SK-N-SH (cell line): ENCODE data around the gene ZNF277. TPM values are rescaled to one million over a fixed set of nuclear protein-coding genes. Genes with fewer than 3 reads are reported as not detected.

Experiments used
- CTCF ChIA-PET: fragments of 300-600, 350-600 bp; formaldehyde crosslinking; extraction: SDS; loops from one replicate; lab custom pipeline; 2021; lab: Yijun Ruan, JAX
- POLR2A ChIA-PET: fragments of 350-600 bp; sonication (Branson Sonifier 250); formaldehyde crosslinking; extraction: SDS; loops from one replicate; lab custom pipeline; 2020; ENCODE audit warnings: antibody characterized with exemption, inconsistent platforms; lab: Yijun Ruan, JAX
- DNase-seq: peaks from one replicate; pipeline ENCODE4 v3.0.0; 2012
- H2AFZ ChIP-seq: fragments of 200-600 bp; sonication (generic); 2 replicates; pipeline ENCODE4 v1.8.1; 2016; ENCODE audit warnings: antibody characterized with exemption, mild to moderate bottlenecking, low read depth
- H3F3A ChIP-seq: fragments of 200-600 bp; sonication (generic); replicated peaks from 2 replicates; pipeline ENCODE3; 2016; ENCODE audit warnings: antibody characterized with exemption, mild to moderate bottlenecking; ENCODE audit not compliant: insufficient read depth
- H3K27ac ChIP-seq, 2 experiments: fragments of 200-500 bp in 1 of 2; fragments of 200-600 bp in 1 of 2; sonication (Bioruptor generic) in 1 of 2; sonication (generic), shearing (Covaris generic) in 1 of 2; 2 replicates each; pipeline versions ENCODE4 v1.5.1 to v1.6.1; 2014 to 2016; ENCODE audit warnings: low read depth in 2 of 2, inconsistent platforms in 1 of 2, low read length in 1 of 2, mild to moderate bottlenecking in 1 of 2, mixed read lengths in 1 of 2
- H3K27me3 ChIP-seq: fragments of 200-600 bp; sonication (generic), shearing (Covaris generic); 2 replicates; pipeline ENCODE4 v1.6.1; 2016; ENCODE audit warnings: mixed run types; ENCODE audit not compliant: insufficient read depth
- H3K36me3 ChIP-seq, 2 experiments: fragments of 200-500 bp in 1 of 2; fragments of 200-600 bp in 1 of 2; sonication (Bioruptor generic) in 1 of 2; sonication (generic) in 1 of 2; replicated peaks in 1 of 2; 2 replicates each; pipeline versions ENCODE3 to v1.5.1; 2014 to 2016; ENCODE audit warnings: low read length in 1 of 2, mild to moderate bottlenecking in 1 of 2; ENCODE audit not compliant: insufficient read depth in 2 of 2, control insufficient read depth in 1 of 2
- H3K4me1 ChIP-seq, 2 experiments: fragments of 200-500 bp in 1 of 2; fragments of 200-600 bp in 1 of 2; sonication (Bioruptor generic) in 1 of 2; sonication (generic), shearing (Covaris generic) in 1 of 2; 2 replicates each; pipeline versions ENCODE4 v1.5.1 to v1.6.1; 2014 to 2016; ENCODE audit warnings: low read depth in 1 of 2, low read length in 1 of 2, mixed run types in 1 of 2; ENCODE audit not compliant: insufficient read depth in 2 of 2, control insufficient read depth in 1 of 2
- H3K4me2 ChIP-seq: fragments of 200-600 bp; sonication (generic), shearing (Covaris generic); 2 replicates; pipeline ENCODE4 v1.6.1; 2017; ENCODE audit warnings: mixed run types
- H3K4me3 ChIP-seq, 2 experiments: fragments of 200-500 bp in 1 of 2; fragments of 200-600 bp in 1 of 2; sonication (Bioruptor generic) in 1 of 2; sonication (generic), shearing (Covaris generic) in 1 of 2; 2 replicates each; pipeline versions ENCODE4 v1.5.1 to v1.8.1; 2014 to 2016; ENCODE audit warnings: low read depth in 2 of 2, inconsistent platforms in 1 of 2, low read length in 1 of 2, mild to moderate bottlenecking in 1 of 2, mixed read lengths in 1 of 2, moderate library complexity in 1 of 2
- H3K79me2 ChIP-seq: fragments of 200-600 bp; sonication (generic); 2 replicates; pipeline ENCODE4 v1.8.1; 2017; ENCODE audit warnings: mild to moderate bottlenecking; ENCODE audit not compliant: insufficient read depth
- H3K9ac ChIP-seq: fragments of 200-600 bp; sonication (generic); 2 replicates; pipeline ENCODE4 v1.6.1; 2017; ENCODE audit warnings: mixed run types
- H3K9me2 ChIP-seq: fragments of 200-600 bp; sonication (generic); 2 replicates; pipeline ENCODE4 v1.6.1; 2017; ENCODE audit warnings: mixed run types
- H3K9me3 ChIP-seq: fragments of 200-600 bp; sonication (generic); 2 replicates; pipeline ENCODE4 v1.6.1; 2017; ENCODE audit warnings: mixed run types, mild to moderate bottlenecking, moderate library complexity
- H4K20me1 ChIP-seq: fragments of 200-600 bp; sonication (generic); 2 replicates; pipeline ENCODE4 v1.6.1; 2017; ENCODE audit warnings: mild to moderate bottlenecking, mixed run types; ENCODE audit not compliant: insufficient read depth
- CHD2 ChIP-seq: fragments of 150-350 bp; IDR thresholded peaks from 2 replicates; pipeline ENCODE4 v1.6.1; 2018; ENCODE audit warnings: low read length; ENCODE audit not compliant: partially characterized antibody
- ELF1 ChIP-seq: IDR thresholded peaks from 2 replicates; pipeline ENCODE4 v1.4.0; 2012
- EP300 ChIP-seq, 2 experiments: IDR thresholded peaks; 2 replicates each; pipeline versions ENCODE4 v1.4.0 to v1.6.1; 2012; ENCODE audit warnings: borderline replicate concordance in 1 of 2, low read depth in 1 of 2, low read length in 1 of 2
- EZH2phosphoT487 ChIP-seq: fragments of 200-600 bp; sonication (generic); IDR thresholded peaks from 2 replicates; pipeline ENCODE4 v1.6.1; 2017; ENCODE audit warnings: low read depth, mixed run types, mild to moderate bottlenecking, antibody characterized with exemption, moderate library complexity, borderline replicate concordance
- FOSL2 ChIP-seq: IDR thresholded peaks from 2 replicates; pipeline ENCODE4 v1.4.0; 2012; ENCODE audit warnings: low read depth, mild to moderate bottlenecking, moderate library complexity, borderline replicate concordance
- FOXJ3 ChIP-seq: sonication (generic); formaldehyde crosslinking; IDR thresholded peaks from 2 replicates; pipeline ENCODE4 v1.5.1; 2020; ENCODE audit warnings: mild to moderate bottlenecking, missing genetic modification reagents
- GABPA ChIP-seq: IDR thresholded peaks from 2 replicates; pipeline ENCODE4 v1.4.0; 2012; ENCODE audit warnings: low read depth, mild to moderate bottlenecking
- GATA2 ChIP-seq: sonication (generic); formaldehyde crosslinking; IDR thresholded peaks from 2 replicates; pipeline ENCODE4 v1.5.0; 2020; ENCODE audit warnings: mild to moderate bottlenecking, missing genetic modification reagents
- JUND ChIP-seq: IDR thresholded peaks from 2 replicates; pipeline ENCODE4 v1.4.0; 2012
- MEF2A ChIP-seq: IDR thresholded peaks from 2 replicates; pipeline ENCODE4 v1.4.0; 2012; ENCODE audit warnings: low read depth, borderline replicate concordance
- MXI1 ChIP-seq: IDR thresholded peaks from 2 replicates; pipeline ENCODE4 v1.6.1; 2012; ENCODE audit warnings: mild to moderate bottlenecking, low read depth, low read length, improper control_type of control experiment
- NFIC ChIP-seq: IDR thresholded peaks from 2 replicates; pipeline ENCODE4 v1.4.0; 2012; ENCODE audit warnings: borderline replicate concordance
- NRF1 ChIP-seq: IDR thresholded peaks from 2 replicates; pipeline ENCODE4 v1.6.1; 2012; ENCODE audit warnings: low read depth, mild to moderate bottlenecking, low read length
- POLR2AphosphoS5 ChIP-seq: IDR thresholded peaks from 2 replicates; pipeline ENCODE4 v1.6.1; 2012; ENCODE audit warnings: low read depth, low read length
- RAD21 ChIP-seq: IDR thresholded peaks from 2 replicates; pipeline ENCODE4 v1.6.1; 2012; ENCODE audit warnings: mild to moderate bottlenecking, low read length
- RCOR1 ChIP-seq: fragments of 150-350 bp; IDR thresholded peaks from 2 replicates; pipeline ENCODE4 v1.6.1; 2017; ENCODE audit warnings: antibody characterized with exemption, low read length
- RFX5 ChIP-seq: IDR thresholded peaks from 2 replicates; pipeline ENCODE4 v1.6.1; 2012; ENCODE audit warnings: mild to moderate bottlenecking, improper control_type of control experiment, low read length
- RXRA ChIP-seq: IDR thresholded peaks from 2 replicates; pipeline ENCODE4 v1.4.0; 2012; ENCODE audit warnings: low read depth, mild to moderate bottlenecking, borderline replicate concordance
- SIN3A ChIP-seq: IDR thresholded peaks from 2 replicates; pipeline ENCODE4 v1.6.1; 2012; ENCODE audit warnings: low read depth, mild to moderate bottlenecking, low read length, moderate library complexity, borderline replicate concordance
- TAF1 ChIP-seq: IDR thresholded peaks from 2 replicates; pipeline ENCODE4 v1.6.1; 2012; ENCODE audit warnings: low read depth, mild to moderate bottlenecking, low read length, moderate library complexity, borderline replicate concordance
- TCF12 ChIP-seq: IDR thresholded peaks from 2 replicates; pipeline ENCODE4 v1.4.0; 2012
- TEAD4 ChIP-seq: IDR thresholded peaks from 2 replicates; pipeline ENCODE4 v1.4.0; 2012; ENCODE audit warnings: mild to moderate bottlenecking, borderline replicate concordance; ENCODE audit not compliant: insufficient read depth
- YY1 ChIP-seq: IDR thresholded peaks from 2 replicates; pipeline ENCODE4 v1.4.0; 2012; ENCODE audit warnings: low read depth, mild to moderate bottlenecking
- WGBS: methylation state at CpG from one replicate; pipeline ENCODE4 v1.1.6; 2017; ENCODE audit warnings: low lambda C conversion rate; 5-methylcytosine and 5-hydroxymethylcytosine counted together
- polyA plus RNA-seq, 3 experiments: library from polyadenylated mRNA; depleted of rRNA; stranded (reverse); fragments of >200 nt; gene quantifications; 2 replicates each; pipeline ENCODE4 v1.2.3, GENCODE V29; 2012
- TF ChIP-seq, protein P1 (sequence below): IDR thresholded peaks from 2 replicates; pipeline ENCODE4 v1.4.0; 2012; ENCODE audit warnings: low read depth, borderline replicate concordance
- TF ChIP-seq, protein P2 (sequence below): IDR thresholded peaks from 2 replicates; pipeline ENCODE4 v1.4.0; 2012; ENCODE audit warnings: low read depth

The ZNF277 gene
- polyA plus RNA-seq, 1 of the 3 experiments (the other 2 are of a cell fraction), result 11.5 TPM

- H3K79me2 ChIP-seq, result peaks cover 50% of the 10 kb centered on the region
- 89% methylated on average over 20 of the region's 20 CpGs for WGBS
These were observed 14.5 kb downstream of the ZNF277 start for GRCh38 chr7:112220877-112221434.

DNA sequence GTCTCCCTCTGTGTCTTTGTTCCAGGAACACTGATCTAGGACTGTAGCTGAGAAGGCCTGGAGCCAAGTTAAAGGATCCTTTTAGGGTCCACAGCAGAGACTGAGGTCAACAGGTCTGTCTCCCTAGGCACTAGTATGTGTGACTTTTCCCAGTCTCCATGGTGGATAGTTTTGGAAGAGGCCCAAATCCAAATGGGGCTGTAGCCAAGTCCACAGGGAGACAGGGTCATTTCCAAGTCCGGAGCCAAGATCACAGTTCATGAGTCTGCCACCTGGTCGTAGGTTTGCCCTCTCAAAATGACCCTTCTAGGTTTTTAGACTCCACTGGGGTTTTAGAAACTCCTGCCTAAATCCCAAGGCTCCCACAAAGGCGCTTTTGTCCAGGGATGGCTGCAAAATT is 16.8 kb downstream of the ZNF277 start:
- Histone ChIP-seq H3K27me3 (no peaks in the 10 kb centered on the region), H3K79me2 (peaks cover 51% of the 10 kb centered on the region)
- no peak for TF ChIP-seq NFIC
- TF ChIP-seq, protein P1, sequence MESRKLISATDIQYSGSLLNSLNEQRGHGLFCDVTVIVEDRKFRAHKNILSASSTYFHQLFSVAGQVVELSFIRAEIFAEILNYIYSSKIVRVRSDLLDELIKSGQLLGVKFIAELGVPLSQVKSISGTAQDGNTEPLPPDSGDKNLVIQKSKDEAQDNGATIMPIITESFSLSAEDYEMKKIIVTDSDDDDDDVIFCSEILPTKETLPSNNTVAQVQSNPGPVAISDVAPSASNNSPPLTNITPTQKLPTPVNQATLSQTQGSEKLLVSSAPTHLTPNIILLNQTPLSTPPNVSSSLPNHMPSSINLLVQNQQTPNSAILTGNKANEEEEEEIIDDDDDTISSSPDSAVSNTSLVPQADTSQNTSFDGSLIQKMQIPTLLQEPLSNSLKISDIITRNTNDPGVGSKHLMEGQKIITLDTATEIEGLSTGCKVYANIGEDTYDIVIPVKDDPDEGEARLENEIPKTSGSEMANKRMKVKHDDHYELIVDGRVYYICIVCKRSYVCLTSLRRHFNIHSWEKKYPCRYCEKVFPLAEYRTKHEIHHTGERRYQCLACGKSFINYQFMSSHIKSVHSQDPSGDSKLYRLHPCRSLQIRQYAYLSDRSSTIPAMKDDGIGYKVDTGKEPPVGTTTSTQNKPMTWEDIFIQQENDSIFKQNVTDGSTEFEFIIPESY, result no peak
- no peak for TF ChIP-seq MXI1
- TF ChIP-seq RXRA, result no peak
- TF ChIP-seq ELF1, result no peak
- no peak for TF ChIP-seq FOSL2
- TF ChIP-seq CHD2, result no peak
- TF ChIP-seq NRF1, result no peak
- no peak for TF ChIP-seq RAD21
- TF ChIP-seq GATA2 (CRISPR knock-in tag), result no peak
- TF ChIP-seq TEAD4, result no peak
- TF ChIP-seq RCOR1, result no peak
- TF ChIP-seq EZH2phosphoT487, result no peak
- no peak for TF ChIP-seq TCF12
- TF ChIP-seq, protein P2, sequence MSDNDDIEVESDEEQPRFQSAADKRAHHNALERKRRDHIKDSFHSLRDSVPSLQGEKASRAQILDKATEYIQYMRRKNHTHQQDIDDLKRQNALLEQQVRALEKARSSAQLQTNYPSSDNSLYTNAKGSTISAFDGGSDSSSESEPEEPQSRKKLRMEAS, result no peak
- no peak for TF ChIP-seq GABPA
- no peak for TF ChIP-seq JUND
- no peak for TF ChIP-seq SIN3A
- TF ChIP-seq, all 33 proteins: peak for 0
- Histone ChIP-seq H4K20me1 (0 out of 2 replicates have a peak, but pooled peaks cover 8% of the 10 kb centered on the region), H3F3A (no peaks in the 10 kb centered on the region), H3K9me3 (no peaks in the 10 kb centered on the region), H3K27ac (no peak overlapping the region), H3K4me3 (no peak overlapping the region), H3K9me2 (no peaks in the 10 kb centered on the region), H3K4me2 (no peak overlapping the region), H3K9ac (no peak overlapping the region), H2AFZ (no peak overlapping the region), H3K4me1 (peaks cover 4 to 12% of the 10 kb centered on the region in 2 experiments; a peak in 2 of 4 replicates), H3K36me3 (no peaks in the 10 kb centered on the region)
- ChIA-PET POLR2A (no interaction called here), CTCF (interaction anchor here (0.6 to 0.8 kb wide), 2 partner anchors 46 to 298 kb away, joined by 3 read pairs; no protein-coding TSS in a partner anchor)
- 85% methylated on average over 3 of the region's 3 CpGs for WGBS
- DNase-seq, result no peak

More at GRCh38 chr7:112220877-112221434, 14.5 kb downstream of the ZNF277 start:
- DNase-seq, result no peak
- Histone ChIP-seq H3K27ac (no peak overlapping the region), H3K27me3 (no peaks in the 10 kb centered on the region), H4K20me1 (0 out of 2 replicates have a peak, but pooled peaks cover 6% of the 10 kb centered on the region), H3K4me2 (no peak overlapping the region)
- no peak for TF ChIP-seq YY1
- TF ChIP-seq FOXJ3 (CRISPR knock-in tag), result no peak
- TF ChIP-seq SIN3A, result no peak
- TF ChIP-seq RFX5, result no peak
- no peak for TF ChIP-seq TAF1
- TF ChIP-seq EP300 (IDR thresholded peaks at IDR 0.05; ENCODE audit: borderline replicate concordance in 1 of 2, low read depth in 1 of 2, low read length in 1 of 2), result no peak
- TF ChIP-seq MEF2A, result no peak
- no peak for TF ChIP-seq NFIC
- no peak for TF ChIP-seq POLR2AphosphoS5
- no peak for TF ChIP-seq TCF12
- TF ChIP-seq GATA2 (CRISPR knock-in tag), result no peak
- TF ChIP-seq EZH2phosphoT487, result no peak
- no peak for TF ChIP-seq ELF1
- no peak for TF ChIP-seq FOSL2
- TF ChIP-seq, protein P1, result no peak
- TF ChIP-seq, all 33 proteins: peak for 0
- Histone ChIP-seq H3K4me3 (no peak overlapping the region), H3K4me1 (peaks cover 0 to 5% of the 10 kb centered on the region in 2 experiments; a peak in 2 of 4 replicates), H2AFZ (no peak overlapping the region), H3K9me2 (no peaks in the 10 kb centered on the region), H3K36me3 (no peaks in the 10 kb centered on the region), H3K9ac (no peak overlapping the region), H3F3A (peaks cover 4% of the 10 kb centered on the region), H3K9me3 (no peaks in the 10 kb centered on the region)
- CTCF ChIA-PET, result interaction anchor here (1.2 kb wide), 1 partner anchor 267 kb away, joined by 3 read pairs; no protein-coding TSS in a partner anchor
- POLR2A ChIA-PET, result no interaction called here
